ENCODE results near the gene MRFAP1L1.

MRFAP1L1 gene

GRCh38 chr4:6751611-6752485 is 42.2 kb upstream of the MRFAP1L1 start:
- Histone ChIP-seq H3K4me1 (ENCODE audit: control insufficient read depth in 2 of 2, insufficient read depth in 1 of 2, low read depth in 1 of 2, low read length in 2 of 2) (peaks cover 11 to 23% of the 10 kb centered on the region in 2 donors), H3K79me1 (ENCODE audit: low read depth, low read length) (peaks cover 2% of the 10 kb centered on the region), H3K4ac (ENCODE audit: low read length) (no peak overlapping the region), H3K9ac (ENCODE audit: low read depth, low read length, poor library complexity) (no peak overlapping the region), H3K27ac (replicated peaks; ENCODE audit: low read length) (no peak overlapping the region), H2AK5ac (ENCODE audit: low read depth, low read length) (no peak overlapping the region), H2AFZ (ENCODE audit: low read length) (peak overlapping the region; percentile 20), H3K18ac (ENCODE audit: low read length) (no peak overlapping the region), H4K91ac (ENCODE audit: low read depth, low read length, poor library complexity) (no peak overlapping the region), H3K9me3 (replicated peaks in 1 of 2; ENCODE audit: control insufficient read depth in 2 of 2, insufficient read depth in 1 of 2, low read depth in 1 of 2, low read length in 2 of 2) (peaks cover 0 to 2% of the 10 kb centered on the region in 2 donors), H3K4me3 (ENCODE audit: low read length in 2 of 2) (no peak overlapping the region), H4K8ac (ENCODE audit: low read depth, low read length) (no peak overlapping the region), H2BK120ac (ENCODE audit: low read depth, low read length) (no peak overlapping the region), H2BK15ac (ENCODE audit: low read length) (no peak overlapping the region), H3K27me3 (ENCODE audit: control insufficient read depth in 3 of 3, insufficient read depth in 3 of 3, low read depth in 1 of 3, low read length in 3 of 3) (peaks cover 0 to 5% (median 0%) of the 10 kb centered on the region in 3 experiments), H3K36me3 (replicated peaks in 1 of 2; ENCODE audit: control insufficient read depth in 2 of 2, insufficient read depth in 2 of 2, low read length in 2 of 2) (no peaks in the 10 kb centered on the region), H3K14ac (ENCODE audit: low read length) (no peak overlapping the region), H2BK12ac (ENCODE audit: low read length) (no peak overlapping the region), H3K4me2 (ENCODE audit: insufficient read depth, low read length, poor library complexity, severe bottlenecking) (no peak overlapping the region), H2BK5ac (ENCODE audit: low read length) (no peak overlapping the region), H3K23ac (ENCODE audit: low read depth, low read length, poor library complexity) (no peak overlapping the region)
- WGBS, 2 donors (ENCODE audit: extremely low coverage in 2 of 2, insufficient read length in 2 of 2, insufficient replicate concordance in 1 of 2) = no CpG with 5 or more reads among the region's 18 CpGs
- no peak for DNase-seq (ENCODE audit: low spot score)

GRCh38 chr4:6750286-6751221 is 40.9 kb upstream of the MRFAP1L1 start:
- Histone ChIP-seq H3K4me2 (ENCODE audit: insufficient read depth, low read length, poor library complexity, severe bottlenecking) (no peak overlapping the region), H3K23ac (ENCODE audit: low read depth, low read length, poor library complexity) (no peak overlapping the region), H3K14ac (ENCODE audit: low read length) (peak overlapping the region; percentile 84), H3K79me1 (ENCODE audit: low read depth, low read length) (peaks cover 2% of the 10 kb centered on the region), H3K18ac (ENCODE audit: low read length) (peak overlapping the region; percentile 72), H2BK120ac (ENCODE audit: low read depth, low read length) (no peak overlapping the region), H3K9ac (ENCODE audit: low read depth, low read length, poor library complexity) (no peak overlapping the region), H3K27ac (replicated peaks; ENCODE audit: low read length) (no peak overlapping the region), H2BK5ac (ENCODE audit: low read length) (no peak overlapping the region), H2AK5ac (ENCODE audit: low read depth, low read length) (peak overlapping the region; percentile 79), H4K8ac (ENCODE audit: low read depth, low read length) (no peak overlapping the region), H3K4me1 (ENCODE audit: control insufficient read depth in 2 of 2, insufficient read depth in 1 of 2, low read depth in 1 of 2, low read length in 2 of 2) (peaks cover 13 to 23% of the 10 kb centered on the region in 2 donors), H2BK15ac (ENCODE audit: low read length) (peak overlapping the region; percentile 93), H3K9me3 (replicated peaks in 1 of 2; ENCODE audit: control insufficient read depth in 2 of 2, insufficient read depth in 1 of 2, low read depth in 1 of 2, low read length in 2 of 2) (peaks cover 0 to 2% of the 10 kb centered on the region in 2 donors), H3K4ac (ENCODE audit: low read length) (no peak overlapping the region), H4K91ac (ENCODE audit: low read depth, low read length, poor library complexity) (no peak overlapping the region), H2BK12ac (ENCODE audit: low read length) (peak overlapping the region; percentile 75), H3K36me3 (replicated peaks in 1 of 2; ENCODE audit: control insufficient read depth in 2 of 2, insufficient read depth in 2 of 2, low read length in 2 of 2) (no peaks in the 10 kb centered on the region), H2AFZ (ENCODE audit: low read length) (no peak overlapping the region), H3K4me3 (ENCODE audit: low read length in 2 of 2) (no peak overlapping the region), H3K27me3 (ENCODE audit: control insufficient read depth in 3 of 3, insufficient read depth in 3 of 3, low read depth in 1 of 3, low read length in 3 of 3) (peaks cover 0 to 5% (median 0%) of the 10 kb centered on the region in 3 experiments)
- WGBS, 2 donors (ENCODE audit: extremely low coverage in 2 of 2, insufficient read length in 2 of 2, insufficient replicate concordance in 1 of 2) = no CpG with 5 or more reads among the region's 23 CpGs
- no peak for DNase-seq (ENCODE audit: low spot score)

GRCh38 chr4:6749340-6750171 is 39.9 kb upstream of the MRFAP1L1 start:
- Histone ChIP-seq H2AFZ (ENCODE audit: low read length) (peak overlapping the region; percentile 76), H3K4me2 (ENCODE audit: insufficient read depth, low read length, poor library complexity, severe bottlenecking) (no peak overlapping the region), H3K36me3 (replicated peaks in 1 of 2; ENCODE audit: control insufficient read depth in 2 of 2, insufficient read depth in 2 of 2, low read length in 2 of 2) (no peaks in the 10 kb centered on the region), H3K4ac (ENCODE audit: low read length) (no peak overlapping the region), H2AK5ac (ENCODE audit: low read depth, low read length) (peak overlapping the region; percentile 79), H4K8ac (ENCODE audit: low read depth, low read length) (peak overlapping the region; percentile 8), H2BK120ac (ENCODE audit: low read depth, low read length) (no peak overlapping the region), H2BK15ac (ENCODE audit: low read length) (peak overlapping the region; percentile 93), H3K18ac (ENCODE audit: low read length) (peak overlapping the region; percentile 77), H3K27ac (replicated peaks; ENCODE audit: low read length) (no peak overlapping the region), H3K4me1 (ENCODE audit: control insufficient read depth in 2 of 2, insufficient read depth in 1 of 2, low read depth in 1 of 2, low read length in 2 of 2) (peaks cover 13 to 23% of the 10 kb centered on the region in 2 donors), H4K91ac (ENCODE audit: low read depth, low read length, poor library complexity) (no peak overlapping the region), H2BK12ac (ENCODE audit: low read length) (peak overlapping the region; percentile 75), H3K9me3 (replicated peaks in 1 of 2; ENCODE audit: control insufficient read depth in 2 of 2, insufficient read depth in 1 of 2, low read depth in 1 of 2, low read length in 2 of 2) (no peaks in the 10 kb centered on the region), H3K4me3 (ENCODE audit: low read length in 2 of 2) (no peak overlapping the region), H3K23ac (ENCODE audit: low read depth, low read length, poor library complexity) (peak overlapping the region; percentile 55), H3K9ac (ENCODE audit: low read depth, low read length, poor library complexity) (peak overlapping the region; percentile 63), H3K27me3 (ENCODE audit: control insufficient read depth in 3 of 3, insufficient read depth in 3 of 3, low read depth in 1 of 3, low read length in 3 of 3) (peaks cover 0 to 5% (median 0%) of the 10 kb centered on the region in 3 experiments), H3K79me1 (ENCODE audit: low read depth, low read length) (no peaks in the 10 kb centered on the region), H3K14ac (ENCODE audit: low read length) (no peak overlapping the region), H2BK5ac (ENCODE audit: low read length) (peak overlapping the region; percentile 29)
- WGBS, 2 donors (ENCODE audit: extremely low coverage in 2 of 2, insufficient read length in 2 of 2, insufficient replicate concordance in 1 of 2) = no CpG with 5 or more reads among the region's 25 CpGs
- no peak for DNase-seq (ENCODE audit: low spot score)
